Activated T-cell treated with anti-CD3 and anti-CD28 coated beads, Interleukin-2, amount 50 U/mL, for 1 hour (primary cell): ENCODE measurements around the gene GAB1.
"Not testable (repeated sequence)": the region's sequence is repeated elsewhere in the genome, so short reads cannot be mapped to it uniquely, and the experiment has no call there.

Experiments used
- DNase-seq: peaks from one replicate; pipeline ENCODE4 v3.0.0-alpha.2; 2020

Gene GAB1

DNA sequence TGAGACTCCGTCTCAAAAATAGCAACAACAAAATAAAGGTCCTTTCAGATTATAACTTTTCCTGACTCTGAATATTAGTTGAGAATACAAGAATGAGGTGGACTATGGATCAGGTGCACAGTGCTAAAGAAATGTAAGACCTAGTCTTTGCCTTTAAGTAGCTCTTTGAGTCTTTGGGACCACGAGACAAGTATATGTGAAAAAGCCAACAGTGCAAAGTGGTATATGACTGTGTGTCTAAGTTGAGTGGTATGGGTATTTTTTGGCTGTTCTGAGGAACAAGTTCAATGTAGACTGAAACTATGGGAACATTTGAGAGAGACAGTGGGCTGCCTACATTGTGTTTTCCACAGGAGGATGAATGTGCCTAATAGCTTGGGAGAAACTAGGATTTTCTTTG, 2.8 kb downstream of the GAB1 start:
- no peak for DNase-seq

- DNase-seq = no peak
These were observed 4.6 kb downstream of the GAB1 start for GRCh38 chr4:143341186-143341755.

DNA sequence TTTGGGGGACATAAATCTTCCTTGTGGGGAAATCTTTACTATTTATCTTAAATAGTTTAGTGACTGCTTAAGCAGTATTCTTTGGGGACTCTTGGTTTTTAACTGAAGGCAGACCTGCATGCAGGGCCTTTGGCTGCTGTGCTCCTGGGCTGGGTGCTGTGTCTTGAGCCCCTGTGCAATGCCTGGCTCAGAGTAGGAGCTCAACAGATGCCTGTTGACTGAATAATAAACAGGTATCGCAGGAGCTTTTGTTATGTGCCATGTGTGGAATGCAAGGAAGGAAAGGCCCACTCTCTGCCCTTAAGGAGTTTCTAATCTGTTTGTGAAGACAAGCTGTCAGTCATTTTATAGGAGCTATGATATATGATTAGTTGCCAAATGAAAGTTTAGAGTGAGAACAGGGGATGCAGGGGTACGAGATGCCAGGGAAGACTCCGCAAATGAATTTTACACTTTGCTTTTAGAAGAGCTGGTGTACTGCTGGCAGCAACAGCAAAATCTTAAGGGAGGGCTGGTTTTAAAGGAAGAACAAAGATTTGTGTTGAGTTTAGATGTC, 6.7 kb downstream of the GAB1 start:
- no peak for DNase-seq

DNA sequence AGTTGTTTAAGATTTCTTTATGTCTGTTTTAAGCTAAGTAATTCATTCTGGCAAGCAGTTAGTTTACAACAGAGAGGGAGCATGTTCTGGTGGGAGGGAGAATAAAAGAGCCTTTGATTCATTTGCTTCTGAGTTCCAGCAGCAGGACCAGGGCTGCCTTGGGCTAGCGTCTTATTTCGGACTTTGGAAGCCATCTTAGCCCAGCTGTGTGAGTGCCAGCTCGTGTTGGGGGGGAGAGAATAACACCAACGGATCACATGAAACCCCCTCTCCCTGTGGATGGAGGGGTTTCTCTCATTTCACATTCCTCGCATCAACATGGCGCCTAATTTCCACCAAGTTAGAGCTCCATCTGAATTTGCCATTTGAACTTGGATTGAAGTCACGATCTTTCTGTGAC, 7.4 kb downstream of the GAB1 start:
- DNase-seq = no peak

GRCh38 chr4:143344774-143345173, 8.1 kb downstream of the GAB1 start:
- no peak for DNase-seq

DNA sequence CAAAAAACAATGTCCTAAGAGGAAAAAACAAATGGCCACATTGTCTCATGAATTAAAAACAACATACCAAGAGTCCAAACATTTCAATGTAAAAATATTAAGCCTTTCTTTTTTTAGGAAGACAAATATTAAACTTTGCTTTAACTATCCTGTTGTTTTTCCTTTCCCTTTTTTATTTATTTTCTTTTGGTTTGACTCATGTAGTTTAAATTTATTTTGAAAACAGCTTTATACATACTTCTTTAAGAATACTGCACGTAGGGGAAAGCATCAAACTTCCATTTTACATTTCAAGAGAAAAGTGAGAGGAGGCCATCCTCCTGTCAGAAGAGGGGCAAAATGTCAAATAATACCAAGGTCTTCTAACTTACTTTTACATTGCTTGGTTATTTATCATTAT, 8.7 kb downstream of the GAB1 start:
- no peak for DNase-seq

GRCh38 chr4:143346206-143346605, 9.5 kb downstream of the GAB1 start:
- no peak for DNase-seq

- no peak for DNase-seq
These were observed 10.9 kb downstream of the GAB1 start for GRCh38 chr4:143347484-143348111.

DNA sequence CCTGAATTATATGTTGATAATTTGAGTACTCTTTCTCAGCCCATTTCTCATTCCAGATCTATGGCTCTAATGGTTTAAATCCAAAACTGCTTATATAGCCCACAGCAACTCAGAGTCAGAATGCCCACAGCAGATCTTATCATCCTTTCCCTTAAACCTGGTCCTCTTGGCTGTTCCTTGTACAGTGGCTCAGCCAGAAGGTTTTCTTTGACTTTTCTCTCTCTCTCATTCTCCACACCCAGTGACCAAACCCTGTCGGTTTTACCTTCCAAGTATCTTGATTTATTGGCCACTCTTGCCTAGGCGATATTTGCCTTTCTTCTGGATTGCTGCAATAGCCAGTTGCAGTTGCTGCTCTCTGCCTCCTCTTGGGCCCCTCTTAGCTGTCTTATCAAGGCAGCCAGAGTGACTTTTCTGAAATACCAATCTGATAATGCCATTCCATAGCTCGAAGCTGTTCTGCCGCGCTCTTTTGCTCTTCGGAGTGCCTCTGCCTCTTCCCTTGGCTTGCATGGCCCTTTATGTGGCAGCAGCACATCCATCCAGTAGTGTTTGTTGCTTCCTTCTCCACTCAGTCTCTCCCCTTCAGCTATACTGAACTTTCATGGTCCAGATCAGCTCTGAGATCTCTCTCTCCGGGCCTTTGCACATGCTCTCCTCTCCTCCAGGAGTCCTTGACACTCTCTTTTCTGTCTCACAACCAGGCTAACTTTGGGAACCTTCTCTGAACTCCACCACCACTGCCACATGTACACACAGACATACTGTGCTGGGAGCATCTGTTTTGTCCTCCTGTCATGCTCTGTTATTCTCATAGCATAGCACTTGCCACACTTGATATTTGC, 11.8 kb downstream of the GAB1 start:
- DNase-seq = no peak

DNA sequence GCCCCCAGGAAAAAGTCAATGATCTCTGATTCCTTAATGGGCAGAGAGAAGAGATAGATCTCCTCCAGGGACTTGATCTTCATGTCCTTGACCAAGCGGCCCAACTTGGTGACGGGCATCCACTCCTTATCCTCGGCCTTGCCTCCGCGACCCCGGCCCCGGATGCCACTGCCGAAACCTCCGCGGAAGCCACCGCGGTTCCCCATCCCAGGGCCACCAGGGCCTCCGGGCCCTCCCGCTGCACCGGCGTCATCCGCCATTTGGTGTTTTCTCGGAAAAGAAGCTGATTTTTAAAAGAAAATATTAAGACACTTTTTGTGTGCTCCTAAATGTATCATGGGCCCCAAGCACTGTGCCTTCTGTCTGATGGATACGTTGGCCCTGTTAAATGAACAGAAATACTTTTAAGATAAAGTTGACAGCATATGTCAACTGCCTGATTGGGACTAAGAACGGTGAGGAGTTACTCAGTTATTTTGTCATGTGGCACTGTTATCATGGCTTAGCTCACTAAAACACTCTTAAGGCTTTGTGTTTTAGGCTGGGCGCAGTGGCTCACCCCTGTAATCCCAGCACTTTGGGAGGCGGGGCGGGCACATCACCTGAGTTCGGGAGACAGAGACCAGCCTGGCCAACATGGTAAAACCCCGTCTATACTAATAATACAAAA, 13.3 kb downstream of the GAB1 start:
- not testable (repeated sequence) for DNase-seq

DNA sequence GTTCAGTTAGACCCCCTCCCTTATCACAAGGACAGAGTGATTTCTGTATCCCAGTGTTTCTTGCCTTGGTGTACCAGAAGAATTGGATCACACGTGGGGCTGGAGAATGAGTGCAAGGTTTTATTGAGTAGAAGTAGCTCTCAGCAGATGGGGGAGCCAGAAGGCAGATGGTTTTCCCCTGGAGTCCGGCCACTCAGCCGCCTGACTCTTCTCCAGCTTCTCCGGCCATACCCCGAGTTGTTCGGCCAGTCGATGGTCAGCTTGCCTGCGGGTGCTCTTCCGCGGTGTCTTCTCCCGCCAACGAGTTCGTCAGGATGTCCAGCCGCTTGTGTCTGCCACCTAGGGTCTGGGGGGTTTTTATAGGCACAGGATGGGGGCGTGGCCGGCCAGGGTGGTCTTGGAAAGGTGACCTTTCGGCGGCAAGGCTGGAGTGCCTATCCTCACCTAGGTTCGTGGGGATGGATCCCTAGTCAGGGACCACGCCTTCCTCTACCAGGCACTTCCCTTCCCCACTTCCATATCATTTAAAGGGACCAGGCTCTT, 14.5 kb downstream of the GAB1 start:
- DNase-seq = no peak

DNA sequence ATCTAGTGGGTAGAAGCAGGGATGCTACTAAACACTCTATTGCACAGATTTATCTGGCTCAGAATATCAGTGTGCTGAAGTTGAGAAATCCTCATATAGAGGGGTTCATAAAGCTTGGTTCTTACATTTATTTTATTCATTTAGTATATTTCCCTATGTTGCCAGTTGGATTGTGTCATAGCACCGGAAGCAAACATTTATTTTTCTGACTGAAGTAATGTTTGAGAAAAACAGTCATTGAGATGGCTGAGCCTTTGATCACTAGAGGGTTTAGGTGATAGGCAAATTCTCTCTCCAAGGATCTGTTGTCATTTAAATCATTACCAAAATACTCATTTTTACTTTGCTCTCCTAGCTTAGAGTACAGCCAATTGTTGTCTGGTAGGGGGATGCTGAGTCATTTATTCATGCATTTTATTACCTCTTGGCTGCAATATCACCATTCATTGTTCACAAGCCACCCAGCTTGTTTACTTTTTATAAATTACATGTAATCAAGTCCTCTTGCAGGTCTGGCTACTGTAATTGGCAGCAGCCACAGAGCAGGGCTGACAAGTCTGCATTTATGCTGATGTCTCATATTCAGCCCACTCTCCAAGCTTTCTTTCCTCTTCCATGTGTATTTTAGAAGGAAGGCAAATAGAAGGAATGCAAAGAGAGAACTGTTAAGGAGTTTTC, 15.2 kb downstream of the GAB1 start:
- no peak for DNase-seq

- DNase-seq = no peak
These were observed 16.0 kb downstream of the GAB1 start for GRCh38 chr4:143352720-143353119.

DNA sequence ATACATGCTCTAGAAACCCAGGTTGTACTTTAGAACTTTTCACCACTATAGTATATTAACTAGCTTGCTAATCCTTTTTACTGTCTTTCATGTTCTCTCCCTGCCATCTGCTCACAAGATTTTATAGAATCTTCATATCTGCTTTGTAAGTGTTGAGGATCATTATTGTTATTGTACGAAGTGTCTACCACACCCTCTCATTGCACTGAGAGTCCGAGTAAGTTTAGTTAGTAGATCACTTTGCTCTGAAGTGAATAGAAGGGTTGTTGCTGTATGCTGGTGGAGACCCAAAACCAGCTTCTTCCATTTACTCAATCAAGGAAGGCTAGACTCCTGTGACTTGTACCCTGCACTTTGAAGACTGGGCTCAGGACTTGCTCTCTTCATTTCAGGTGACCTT, 17.1 kb downstream of the GAB1 start:
- DNase-seq = no peak

DNA sequence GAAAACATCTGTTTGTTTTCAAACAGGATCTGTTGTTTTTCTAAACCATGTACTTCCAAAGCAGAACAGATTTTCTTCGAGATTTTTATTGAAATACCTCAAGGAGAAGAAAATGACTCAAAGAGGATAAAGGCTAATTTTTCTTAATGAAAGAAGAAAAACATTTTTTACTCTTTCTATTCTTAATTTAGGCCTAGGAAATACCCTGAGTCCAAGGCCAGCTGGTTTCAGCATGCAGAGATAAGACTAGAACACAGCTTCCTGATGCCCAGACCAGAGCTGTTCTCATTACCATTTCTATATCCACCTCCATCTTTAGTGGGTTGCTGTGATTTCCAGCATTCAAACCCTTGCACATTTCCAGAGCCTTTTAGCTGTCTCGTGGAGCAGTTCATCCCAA, 18.3 kb downstream of the GAB1 start:
- no peak for DNase-seq

DNA sequence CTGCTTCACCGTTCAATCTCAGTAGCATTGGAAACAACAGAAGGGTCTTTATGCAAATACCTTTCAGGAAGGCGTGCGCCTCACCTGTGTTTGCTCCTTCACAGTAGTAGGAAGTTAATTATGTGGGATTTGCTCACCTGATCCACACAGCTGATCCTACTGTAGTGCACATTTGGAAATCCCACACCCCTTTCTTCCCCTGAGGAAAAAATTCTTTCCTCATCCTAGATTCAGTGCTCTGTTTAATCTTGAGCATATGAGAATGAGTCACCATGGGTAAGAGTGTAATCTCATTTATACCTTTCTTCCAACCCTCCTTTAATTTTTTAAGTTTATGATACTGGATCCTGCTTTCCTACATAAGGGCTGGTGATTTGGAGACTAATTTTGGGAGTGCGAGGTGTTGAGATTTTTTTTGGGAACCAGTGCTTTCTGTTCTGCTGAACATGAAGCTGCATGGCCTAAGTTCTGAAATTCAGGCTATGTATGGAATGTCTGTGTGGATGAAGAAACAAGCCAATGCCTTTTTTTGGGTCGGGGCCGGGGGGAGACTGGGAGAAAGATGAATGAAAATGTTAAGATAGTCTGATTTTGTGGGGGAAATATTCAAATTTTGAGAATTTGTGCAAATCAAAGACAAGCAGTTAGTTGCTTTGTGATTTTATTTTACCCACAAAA, 19.0 kb downstream of the GAB1 start:
- no peak for DNase-seq

- no peak for DNase-seq
These were observed 19.8 kb downstream of the GAB1 start for GRCh38 chr4:143356493-143356892.

DNA sequence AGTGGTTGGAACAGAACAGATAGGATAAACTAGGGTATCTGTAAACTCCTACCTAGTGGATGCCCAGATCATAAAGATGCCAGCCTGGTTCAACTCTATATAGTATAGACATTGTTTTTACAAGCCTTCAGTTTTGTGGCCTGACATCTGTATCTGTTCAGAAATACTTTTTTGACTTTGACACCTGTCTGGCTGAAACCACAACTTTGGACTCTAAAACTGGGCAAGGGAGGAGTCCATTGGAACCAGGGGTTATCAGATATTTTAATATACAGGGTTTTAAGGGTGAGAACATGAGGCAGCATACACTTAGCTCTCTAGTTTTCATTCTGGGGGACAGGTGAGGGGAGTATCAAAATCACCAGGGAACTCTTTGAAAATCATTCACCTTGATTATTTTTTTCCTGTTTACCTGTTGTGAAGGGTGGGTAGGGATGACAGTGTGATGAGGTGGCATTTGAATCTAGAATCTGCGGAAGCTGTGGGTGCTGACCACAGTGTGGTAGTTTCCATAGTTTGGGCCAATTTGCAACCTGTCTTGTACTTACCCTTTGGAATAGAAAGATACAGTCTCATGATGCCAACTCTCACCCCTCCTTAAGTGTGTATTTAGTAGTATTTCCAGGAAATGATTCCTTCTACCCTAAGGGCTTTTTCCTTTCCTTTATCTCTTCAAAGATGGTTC, 20.6 kb downstream of the GAB1 start:
- DNase-seq = no peak

DNA sequence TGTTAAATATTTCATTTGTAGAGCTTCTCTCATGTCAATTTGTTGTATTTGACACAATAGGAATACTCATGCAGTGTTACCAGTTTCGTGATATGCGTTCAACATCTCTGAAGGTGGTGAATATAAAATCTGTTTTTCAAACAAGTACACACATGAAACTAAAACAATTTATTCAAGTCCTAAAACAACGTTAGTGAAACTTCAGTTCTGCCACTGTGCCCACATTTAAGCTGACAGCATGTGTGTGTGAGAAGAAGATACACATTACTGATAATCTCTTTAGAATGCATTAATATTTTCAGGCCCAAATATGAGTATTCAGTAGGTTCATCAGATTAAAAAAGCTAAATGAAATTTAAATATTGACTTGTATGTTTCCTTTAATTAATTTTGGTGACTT, 21.7 kb downstream of the GAB1 start:
- no peak for DNase-seq

DNA sequence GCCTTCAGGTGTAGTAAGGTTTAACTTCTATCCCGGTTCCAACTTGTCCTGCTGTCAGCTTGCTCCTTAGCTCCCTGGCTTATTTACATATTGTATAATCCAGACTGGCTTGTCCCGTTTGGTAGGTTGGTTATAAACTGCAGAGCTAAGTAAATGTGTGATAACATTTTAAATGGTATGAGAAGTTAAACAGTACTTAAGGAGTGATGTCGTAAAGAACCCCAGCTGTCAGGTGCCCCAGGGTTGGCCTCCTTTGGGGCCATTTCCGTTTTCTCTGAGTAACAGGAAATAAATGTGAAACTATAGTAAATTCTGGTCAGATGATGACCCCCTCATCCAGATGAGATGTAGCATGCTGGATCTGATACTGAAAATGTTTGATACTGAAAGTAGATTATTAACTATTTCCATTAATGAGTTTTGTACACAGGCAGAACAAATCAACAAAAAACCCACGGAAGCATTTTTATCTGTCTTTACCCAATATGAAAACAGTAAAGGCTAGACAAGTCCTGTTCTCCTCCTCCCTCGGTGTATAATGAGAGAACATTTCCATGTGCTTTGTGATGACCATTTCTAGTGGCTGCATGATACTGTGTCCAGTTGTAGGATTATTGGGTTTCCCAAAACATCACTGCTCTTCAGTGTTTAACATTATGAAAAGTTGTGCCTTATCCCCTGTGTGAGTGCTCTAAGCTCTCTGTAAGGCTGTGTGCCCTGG, 22.4 kb downstream of the GAB1 start:
- DNase-seq = no peak
